ENCODE data around the gene PRM3. TPM values are rescaled to one million over a fixed set of nuclear protein-coding genes. Genes with fewer than 3 reads are reported as not detected.

PRM3 gene
- total and polyA plus RNA-seq, 2 of the 8 experiments (the other 6 are each of a cell fraction or from before 2014, with no cell fraction given): not detected

DNA sequence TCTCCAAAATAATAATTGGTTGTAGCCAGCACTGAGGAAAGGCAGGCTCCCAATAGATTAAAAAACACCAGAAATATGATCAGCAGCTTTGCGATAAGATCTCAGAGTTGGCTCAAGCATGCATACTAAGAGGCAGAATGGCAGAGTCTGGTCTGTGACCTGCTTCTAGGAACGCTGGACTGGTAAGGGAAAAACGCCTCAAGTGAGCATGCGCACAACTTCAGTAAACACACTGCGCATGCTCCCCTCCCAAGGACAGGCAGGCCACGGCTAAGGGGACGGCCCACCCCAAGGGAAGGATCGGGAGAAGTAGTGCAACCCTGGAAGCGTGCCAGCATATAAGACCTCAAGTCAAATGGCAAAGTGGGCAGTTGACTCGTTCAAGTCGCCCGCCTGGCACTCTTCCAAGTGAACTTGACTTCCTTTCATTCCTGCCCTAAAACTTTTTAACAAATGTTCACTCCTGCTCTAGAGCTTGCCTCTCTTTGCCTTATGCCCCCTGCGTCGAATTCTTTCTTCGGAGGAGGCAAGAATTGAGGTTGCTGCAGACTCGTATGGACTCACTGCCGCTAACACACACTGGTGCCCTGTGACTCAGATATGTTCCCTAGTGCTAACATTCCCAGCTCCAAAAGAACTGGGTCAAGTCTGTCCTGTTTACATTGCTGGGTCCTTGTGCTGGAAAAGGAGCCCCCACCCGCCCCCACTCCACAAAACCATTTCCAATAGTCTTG, 30.1 kb upstream of the PRM3 start (continued):
- TF ChIP-seq CHD7 (IDR thresholded peaks at IDR 0.05; ENCODE audit: insufficient replicate concordance, low read length) (no peak), NANOG (IDR thresholded peaks at IDR 0.05; ENCODE audit: insufficient read depth, low read depth, low read length, poor library complexity, severe bottlenecking) (no peak), CTBP2 (IDR thresholded peaks at IDR 0.05; ENCODE audit: borderline replicate concordance, insufficient read depth, insufficient read length, low read length) (no peak), GTF2F1 (IDR thresholded peaks at IDR 0.05; ENCODE audit: borderline replicate concordance, low read depth, low read length) (no peak), SUZ12 (IDR thresholded peaks at IDR 0.05; ENCODE audit: low read length) (no peak), KDM1A (IDR thresholded peaks at IDR 0.05; ENCODE audit: borderline replicate concordance, low read length) (no peak), POLR2AphosphoS5 (IDR thresholded peaks at IDR 0.05; ENCODE audit: low read depth, low read length) (no peak), HDAC6 (IDR thresholded peaks at IDR 0.05; ENCODE audit: low read depth, low read length) (no peak), HDAC2 (IDR thresholded peaks at IDR 0.05; ENCODE audit: borderline replicate concordance in 1 of 2, low read depth in 2 of 2, low read length in 2 of 2) (no peak)
